ENCODE data around the gene CFAP45.

CFAP45 gene

DNA sequence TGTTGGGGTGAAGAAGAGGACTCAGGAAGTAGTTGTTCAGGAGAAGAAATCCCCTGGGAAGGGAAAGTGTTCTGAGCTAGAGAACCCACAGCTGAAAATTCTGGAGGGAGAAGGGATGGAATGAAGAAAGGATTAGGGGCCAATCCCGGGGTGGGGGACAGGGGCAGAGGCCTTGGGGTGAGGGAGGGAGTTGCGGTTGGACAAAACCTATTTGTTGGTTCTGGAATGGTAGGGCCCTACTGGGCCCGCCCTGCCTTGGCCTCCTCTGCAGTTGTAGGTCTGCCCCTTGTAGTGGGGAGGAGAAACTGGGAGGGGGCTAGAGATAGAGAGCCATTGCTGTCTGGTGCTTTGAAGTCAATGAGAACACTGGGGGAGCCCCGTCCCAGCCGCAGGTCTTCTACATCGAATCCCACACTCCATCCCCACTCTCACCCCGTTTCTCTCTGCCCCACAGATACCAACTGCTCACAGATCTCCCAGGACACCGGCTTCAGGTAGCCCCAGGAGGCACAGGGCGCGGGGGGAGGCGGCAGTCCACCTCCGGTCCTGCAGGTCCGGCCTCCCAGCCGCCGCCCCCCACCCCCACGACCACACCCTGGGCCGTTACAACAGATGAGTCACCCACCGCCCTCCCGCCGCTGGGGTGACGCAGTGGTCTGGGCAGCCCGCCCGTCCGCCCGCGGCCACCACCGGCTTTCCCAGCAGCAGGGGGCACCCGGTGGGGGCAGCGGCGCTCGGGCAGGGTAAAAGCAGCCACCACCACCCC, 24.2 kb upstream of the CFAP45 start:
- in situ Hi-C loops (cut with MboI; ENCODE audit: low sequenced_read_pairs), result no loop called here

DNA sequence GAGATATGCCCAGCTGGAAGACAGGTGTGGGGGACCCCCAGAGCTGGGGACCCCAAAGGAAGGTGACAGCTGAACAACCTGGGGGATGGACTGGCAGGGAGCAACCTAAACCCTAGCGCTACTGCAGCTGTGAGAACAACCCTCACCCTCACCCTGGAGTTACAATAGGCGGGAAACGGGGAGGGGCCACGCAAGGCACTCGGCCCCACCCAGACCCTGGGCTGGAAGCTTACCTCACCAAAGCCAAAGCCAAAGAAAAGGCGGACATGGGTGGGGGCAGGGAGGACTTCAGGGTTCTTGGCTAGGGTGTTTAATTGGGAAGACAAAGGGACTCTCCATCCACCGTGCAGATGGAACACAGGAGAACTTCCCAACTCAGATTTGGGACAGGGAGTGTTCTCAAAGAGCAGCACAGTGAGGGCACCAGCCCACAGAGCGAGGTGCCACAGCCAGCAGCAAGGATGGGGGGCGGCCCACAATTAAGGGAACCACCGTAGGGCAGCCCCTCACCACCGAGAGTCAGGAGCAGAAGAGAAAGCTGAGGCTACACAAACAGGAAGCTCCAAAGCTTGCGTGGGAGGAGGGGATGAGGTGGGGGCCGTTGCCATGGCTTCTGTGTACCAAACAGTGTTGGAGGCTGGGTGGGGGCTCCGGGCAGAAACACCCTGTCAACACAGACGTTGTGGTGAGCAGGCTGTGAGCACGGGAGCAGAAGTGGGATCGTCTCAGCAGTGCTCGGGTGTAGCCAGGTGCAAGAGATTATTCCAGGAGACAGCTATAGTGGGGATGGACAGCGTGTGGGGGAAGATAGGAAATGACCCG, 23.4 kb upstream of the CFAP45 start:
- in situ Hi-C loops (cut with MboI; ENCODE audit: low sequenced_read_pairs), result no loop called here

DNA sequence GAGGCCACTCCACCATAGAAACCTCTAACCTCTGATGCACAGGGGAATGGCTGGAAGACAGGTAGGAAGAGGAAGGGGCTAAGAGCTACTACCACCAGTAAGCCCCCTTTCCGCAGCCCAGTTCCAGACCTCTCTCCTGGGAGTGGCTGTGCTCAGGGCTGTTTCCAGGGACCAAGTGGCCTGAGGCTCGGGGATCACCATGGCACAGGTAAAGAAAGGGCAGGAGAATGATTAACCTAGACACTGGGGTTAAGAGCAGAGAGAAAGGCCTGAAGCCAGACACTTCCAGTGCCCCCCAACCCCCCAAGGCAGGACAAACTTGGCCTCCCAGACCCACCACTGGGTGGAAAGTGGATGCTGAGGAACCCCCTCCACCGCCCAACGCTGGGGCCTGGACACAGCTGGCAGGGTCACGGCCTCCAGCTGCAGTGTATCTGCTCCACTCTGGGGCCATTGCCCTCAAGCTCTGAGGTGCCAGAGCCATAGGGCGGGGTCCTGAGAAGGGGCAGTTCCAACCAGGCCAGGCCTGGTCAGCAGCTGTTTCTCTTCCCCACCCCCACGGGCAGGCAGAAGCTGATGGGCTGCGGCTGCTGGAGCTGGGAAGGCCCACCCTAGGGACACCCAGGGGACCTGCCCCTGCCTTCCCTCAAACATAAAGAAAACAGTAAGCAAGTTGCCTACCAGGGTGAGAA, 22.7 kb upstream of the CFAP45 start:
- in situ Hi-C loops (cut with MboI; ENCODE audit: low sequenced_read_pairs), result no loop called here

DNA sequence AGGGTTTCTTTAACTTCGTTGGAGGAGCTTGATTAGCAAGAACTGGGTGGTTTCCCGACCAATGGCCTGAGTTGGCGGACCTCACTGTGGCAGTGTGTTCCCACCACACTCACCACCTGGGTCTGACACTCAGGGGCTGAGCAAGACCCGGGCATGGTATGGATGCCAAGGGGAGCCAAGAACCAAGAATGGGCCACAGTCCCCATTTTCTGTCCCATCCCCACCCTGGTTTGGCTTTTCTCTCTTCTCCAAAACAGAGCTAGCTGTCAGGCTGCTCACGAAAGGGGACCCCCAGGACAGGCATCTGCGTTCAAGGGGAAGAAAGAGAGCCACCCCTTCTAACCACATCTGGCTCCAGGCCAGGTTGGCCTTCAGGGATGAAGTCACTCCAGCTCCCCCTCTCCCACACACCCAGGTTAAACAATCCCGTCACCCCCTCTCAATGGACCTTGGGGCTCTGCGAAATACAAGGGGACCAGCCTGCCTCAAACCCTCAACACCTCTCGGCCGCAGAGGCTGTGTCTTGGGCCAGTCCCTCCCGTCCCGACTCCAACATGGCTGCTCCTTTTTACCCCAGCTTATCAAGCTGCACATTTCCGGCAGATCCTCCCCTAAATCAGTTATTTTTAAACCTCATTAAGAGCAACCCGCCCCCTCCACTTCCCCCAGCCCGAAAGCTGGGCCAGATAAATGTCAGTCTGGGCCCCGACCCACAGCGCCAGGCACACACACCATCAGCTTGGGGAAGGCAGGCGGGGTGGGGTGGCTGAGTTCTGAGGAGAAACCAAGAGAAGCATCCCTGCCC, 21.9 kb upstream of the CFAP45 start:
- in situ Hi-C loops (cut with MboI; ENCODE audit: low sequenced_read_pairs), result no loop called here

DNA sequence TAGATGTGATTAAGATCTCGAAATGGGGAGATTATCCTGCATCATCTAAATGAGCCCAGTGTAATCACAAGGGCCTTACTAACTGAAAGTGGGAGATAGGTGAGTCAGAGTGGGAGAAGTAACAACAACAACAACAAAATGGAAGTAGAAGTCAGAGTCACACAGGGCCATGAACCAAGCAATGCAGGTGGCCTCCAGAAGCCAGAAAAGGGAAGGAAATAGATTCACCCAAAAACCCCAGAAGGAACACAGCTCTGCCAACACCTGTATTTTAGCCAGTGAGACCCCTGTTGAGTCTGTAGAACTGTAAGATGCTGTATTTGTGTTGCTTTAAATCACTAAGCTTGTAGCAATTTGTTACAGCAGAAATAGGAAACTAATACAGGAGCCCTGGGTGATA, 21.3 kb upstream of the CFAP45 start:
- in situ Hi-C loops (cut with MboI; ENCODE audit: low sequenced_read_pairs), result no loop called here

DNA sequence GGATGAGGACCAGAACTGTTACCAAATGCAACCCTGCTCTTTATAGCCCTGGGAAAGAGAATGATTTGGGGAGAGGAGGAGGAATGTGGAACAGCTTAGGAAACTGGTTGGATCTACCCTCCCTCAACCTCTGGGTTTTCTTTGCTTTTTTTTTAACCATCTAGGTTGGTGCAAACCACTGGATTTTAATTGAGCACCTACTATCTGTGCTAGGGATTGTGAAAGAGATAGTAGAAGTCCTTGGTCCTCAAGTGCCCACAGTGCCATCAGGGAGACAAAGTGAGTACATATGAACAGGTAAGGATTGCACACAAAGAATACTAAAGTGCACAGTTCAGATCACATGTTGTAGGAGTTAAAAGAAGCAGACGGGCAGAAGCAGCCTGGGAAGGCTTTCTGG, 20.7 kb upstream of the CFAP45 start:
- in situ Hi-C loops (cut with MboI; ENCODE audit: low sequenced_read_pairs), result no loop called here

DNA sequence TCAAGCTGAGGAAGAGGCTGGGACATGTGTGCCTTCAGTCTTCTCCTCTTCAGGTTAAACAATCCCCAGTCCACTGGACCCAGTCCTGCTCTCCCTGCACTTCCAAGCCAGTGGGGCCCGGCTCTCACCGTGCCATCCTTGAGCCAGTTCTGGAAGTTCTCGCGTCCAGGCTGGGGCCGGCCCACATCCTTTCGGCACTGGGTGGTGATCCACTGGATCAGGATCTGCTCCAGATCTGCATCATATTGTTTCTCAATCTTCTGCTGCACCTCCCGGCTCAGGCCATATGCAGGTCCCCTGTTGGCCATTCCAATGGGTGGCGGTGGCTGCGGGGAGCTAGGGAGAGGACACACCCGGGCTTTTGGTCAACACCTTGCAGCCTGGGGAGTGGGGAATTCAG, 20.2 kb upstream of the CFAP45 start:
- in situ Hi-C loops (cut with MboI; ENCODE audit: low sequenced_read_pairs), result no loop called here

DNA sequence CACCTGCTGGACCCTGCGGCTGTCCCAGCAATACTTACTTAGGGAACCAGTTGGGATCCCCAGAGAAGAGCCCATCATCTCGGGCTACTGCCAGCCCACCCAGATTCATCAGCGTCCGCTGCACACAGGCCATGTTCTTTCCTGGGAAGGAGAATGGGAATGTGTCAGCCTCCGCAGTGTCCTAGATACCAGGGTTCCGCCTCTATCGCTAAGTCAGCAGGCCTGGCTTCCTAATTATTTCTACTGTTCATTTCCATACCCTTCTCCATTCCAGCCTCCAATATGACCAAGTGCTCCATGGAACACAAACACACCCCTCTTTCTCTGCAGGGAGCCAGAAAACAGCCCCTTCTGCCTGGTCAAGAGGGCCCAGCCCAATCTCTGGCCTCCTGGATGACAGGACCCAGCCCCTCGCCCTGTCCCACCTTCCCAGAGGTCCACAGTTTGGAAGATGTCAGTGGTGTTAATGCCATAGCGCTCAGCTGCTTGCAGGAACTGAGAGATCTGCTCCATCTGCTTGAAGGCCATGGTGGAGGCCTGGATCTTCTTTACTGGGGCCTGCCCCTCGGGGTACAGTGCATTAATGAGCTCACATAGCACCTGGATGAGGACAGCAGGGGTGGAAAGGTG, 19.4 kb upstream of the CFAP45 start:
- in situ Hi-C loops (cut with MboI; ENCODE audit: low sequenced_read_pairs), result no loop called here

DNA sequence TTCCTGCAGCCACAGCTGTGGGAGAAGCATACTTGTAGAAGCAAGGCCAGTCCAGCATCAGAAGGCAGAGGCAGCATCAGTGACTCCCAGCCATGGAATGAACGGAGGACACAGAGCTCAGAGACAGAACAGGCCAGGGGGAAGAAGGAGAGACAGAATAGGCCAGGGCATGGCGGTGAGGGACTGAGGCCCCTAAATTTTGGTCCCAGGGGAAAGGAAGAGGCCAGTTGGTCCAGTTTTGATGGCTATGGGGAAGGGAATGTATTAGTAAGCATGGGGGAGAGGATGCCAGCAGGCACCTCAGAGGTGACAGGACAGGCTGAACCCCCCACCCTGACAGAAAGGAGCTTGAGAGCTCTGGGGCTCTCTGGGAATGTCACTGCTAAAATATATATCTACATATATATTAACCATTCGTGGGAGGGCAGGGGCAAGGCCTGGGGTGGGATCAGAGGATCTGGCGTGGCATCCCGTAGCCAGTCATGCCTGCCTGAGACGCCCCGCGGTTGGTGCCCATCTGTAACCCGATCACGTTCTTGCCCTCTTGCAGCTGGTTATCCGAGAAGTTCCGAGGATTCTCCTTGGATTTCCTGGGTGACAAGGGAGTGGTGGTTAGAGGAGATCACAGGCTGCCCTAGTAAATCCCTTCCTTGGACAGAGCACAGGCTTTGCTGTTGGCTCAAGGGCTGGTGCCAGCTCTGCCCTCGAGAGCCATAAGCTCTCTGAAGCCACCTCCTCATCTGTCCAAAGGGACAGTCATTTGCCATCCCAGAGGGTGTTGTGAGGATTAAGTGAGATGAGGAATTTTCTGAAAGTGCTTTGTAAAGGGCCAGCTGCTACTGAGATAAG, 18.6 kb upstream of the CFAP45 start:
- in situ Hi-C loops (cut with MboI; ENCODE audit: low sequenced_read_pairs), result no loop called here

DNA sequence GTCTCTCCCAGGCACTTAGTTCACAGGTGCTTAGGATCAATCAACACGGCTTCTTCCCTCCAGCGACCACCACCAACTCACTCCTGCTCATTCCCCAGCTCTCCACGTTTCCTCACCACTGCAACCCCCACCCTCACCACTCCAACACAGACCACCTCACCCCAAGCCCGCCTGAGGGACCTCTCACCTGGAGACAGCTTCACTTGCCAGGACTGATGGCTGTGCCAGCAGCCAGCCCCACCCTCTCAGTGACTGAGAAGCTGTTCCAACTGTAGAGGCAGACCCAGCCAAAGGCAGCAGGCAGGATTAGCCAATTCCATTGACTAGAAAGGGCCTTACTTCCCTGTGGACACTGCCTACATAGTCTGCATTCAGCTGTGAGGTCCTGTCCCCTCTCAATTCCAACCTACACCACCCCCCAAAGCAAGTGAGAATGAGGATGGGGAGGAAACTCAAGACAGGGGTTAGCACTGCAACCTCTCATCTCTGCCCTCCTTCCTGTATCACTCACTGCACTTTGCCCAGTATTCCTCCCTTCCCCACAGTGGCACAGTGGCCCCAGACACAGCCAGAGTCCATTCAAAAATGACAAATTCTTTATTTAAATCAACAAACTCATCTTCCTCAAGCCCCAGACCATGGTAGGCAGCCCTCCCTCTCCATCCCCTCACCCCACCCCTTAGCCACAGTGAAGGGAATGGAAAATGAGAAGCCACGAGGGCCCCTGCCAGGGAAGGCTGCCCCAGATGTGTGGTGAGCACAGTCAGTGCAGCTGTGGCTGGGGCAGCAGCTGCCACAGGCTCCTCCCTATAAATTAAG, 17.8 kb upstream of the CFAP45 start:
- in situ Hi-C loops (cut with MboI; ENCODE audit: low sequenced_read_pairs), result no loop called here

DNA sequence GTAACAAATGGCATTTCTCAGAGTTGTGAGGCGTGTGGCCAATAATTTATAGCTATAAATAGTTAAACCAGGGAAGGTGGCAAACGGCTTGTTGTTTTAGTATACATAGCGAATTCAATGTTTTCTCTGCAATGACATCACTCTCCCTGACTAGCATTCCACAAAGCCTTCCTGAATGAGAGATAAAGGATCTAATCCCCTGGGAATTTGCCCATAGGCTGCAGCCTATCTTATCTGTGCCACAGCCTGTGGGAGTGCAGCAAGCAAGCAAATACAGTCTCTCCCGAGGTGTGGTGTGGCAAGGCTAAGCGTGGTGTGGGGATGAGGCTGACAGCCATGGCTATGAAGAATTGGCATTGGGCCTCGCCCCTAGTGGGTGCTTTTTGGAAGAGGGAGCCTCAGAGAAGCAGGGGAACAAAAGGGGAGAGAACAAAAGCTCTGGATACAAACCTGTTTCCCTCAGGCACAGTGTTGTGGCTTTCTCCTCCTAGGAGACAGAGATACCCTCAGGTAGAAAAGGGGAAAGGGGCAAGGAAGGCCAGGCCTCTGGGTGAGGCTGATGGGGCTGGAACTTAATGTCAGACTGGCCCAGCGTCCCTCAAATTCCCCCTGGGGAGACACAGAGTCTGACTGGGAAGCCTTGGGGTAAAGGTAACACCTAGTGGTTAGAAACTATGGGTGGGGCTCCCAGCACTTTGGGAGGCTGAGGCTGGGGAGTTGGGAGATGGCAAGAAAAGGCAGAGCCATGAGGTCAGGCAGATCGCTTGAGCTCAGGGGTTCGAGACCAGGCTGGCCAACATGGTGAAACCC, 16.5 kb upstream of the CFAP45 start:
- in situ Hi-C loops (cut with MboI; ENCODE audit: low sequenced_read_pairs), result no loop called here

DNA sequence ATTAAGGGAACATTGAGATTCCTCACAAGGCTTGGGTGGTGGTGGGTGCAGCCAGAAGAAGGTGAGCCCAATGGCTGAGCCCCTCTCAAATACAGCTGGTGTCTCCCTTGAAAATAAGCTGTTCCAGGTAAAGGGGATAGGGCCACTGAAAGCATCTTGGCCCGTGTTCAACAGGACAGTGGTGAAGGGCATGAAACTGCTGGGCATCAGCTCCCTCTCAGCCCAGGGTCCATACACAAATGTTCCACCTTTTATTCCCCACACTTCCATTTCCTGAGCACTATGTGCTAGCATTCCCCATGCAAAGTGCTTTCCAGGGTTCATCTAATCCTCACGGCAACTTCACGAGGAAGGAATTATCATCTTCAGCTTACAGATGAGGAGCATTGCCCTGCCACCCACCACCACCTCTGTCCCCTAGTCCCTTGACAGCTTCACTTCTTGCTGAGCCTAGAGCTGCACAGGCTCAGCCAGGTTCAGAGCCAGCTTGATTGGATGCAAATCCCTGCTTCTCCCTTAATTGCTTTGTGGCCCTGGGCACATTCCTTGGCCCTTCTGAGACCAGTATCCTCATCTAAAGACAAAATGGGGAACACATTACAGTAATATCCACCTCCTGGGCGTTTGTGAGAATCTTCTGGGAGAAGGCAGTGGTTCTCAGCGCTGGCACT, 15.7 kb upstream of the CFAP45 start:
- in situ Hi-C loops (cut with MboI; ENCODE audit: low sequenced_read_pairs), result no loop called here

DNA sequence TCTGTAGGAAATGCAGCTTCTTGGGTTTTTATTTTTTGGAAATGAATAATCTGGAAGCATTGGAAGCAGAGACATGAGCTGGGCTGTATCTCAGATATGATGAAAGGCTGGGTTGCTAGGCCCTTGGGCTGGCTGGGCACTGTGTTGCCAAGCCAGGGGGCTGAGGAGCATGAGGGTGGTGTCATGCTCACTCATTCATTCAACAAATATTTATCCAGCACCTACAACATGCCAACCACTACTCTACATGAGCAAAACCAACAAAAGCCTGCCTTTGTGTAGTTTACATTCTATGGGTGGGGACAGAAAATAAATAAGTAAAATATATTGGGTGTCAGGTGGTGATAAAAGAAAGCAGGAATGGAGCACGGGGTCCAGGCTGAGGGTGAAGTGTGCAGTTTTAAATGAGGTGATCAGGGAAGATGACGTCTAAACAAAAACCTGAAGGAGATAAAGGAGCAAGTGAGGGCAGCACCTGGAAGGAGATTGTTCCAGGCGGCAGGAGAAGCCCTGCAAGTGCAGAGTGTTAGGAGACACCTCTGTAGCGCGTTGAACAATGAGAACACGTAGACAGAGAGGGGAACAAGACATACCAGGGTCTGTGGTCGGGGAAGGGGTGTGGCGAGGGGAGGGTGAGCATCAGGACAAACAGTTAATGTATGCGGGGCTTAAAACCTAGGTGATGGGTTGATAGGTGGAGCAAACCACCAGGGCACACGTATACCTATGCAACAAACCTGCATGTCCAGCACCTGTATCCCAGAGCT, 14.5 kb upstream of the CFAP45 start:
- in situ Hi-C loops (cut with MboI; ENCODE audit: low sequenced_read_pairs), result no loop called here

DNA sequence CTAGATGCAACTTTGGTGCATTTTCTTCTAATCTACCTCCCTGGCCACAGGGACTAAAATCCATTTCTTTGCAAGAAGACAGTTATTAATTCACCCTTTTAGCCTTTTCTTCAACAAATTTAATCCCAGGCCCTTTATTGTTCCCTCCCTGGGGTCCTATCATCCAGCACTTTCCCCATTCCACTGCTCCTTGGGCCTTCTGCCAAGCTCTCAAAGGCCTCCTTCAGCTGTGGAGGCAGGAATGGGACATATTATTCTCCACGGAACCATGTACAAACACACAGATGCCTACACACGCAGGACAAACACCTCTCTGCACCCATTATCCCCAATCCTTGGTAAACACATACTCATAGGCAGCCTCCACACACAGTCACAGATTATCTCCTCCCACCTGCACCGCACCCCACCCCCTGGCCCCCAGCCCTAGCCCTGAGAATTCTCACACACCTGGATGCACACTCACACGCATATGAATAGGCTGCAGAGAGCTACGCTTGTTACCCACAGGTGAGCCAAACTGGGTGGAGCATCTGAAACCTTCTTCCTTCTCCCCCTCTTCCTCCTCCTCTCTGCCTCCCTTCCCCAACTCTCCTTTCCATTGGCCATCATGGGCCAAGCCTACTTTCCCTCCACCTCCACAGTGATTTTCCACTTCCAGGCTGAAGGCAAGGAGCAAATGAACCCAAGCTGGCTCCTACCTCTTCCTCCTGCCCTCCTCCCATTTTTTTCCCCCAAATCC, 13.7 kb upstream of the CFAP45 start:
- in situ Hi-C loops (cut with MboI; ENCODE audit: low sequenced_read_pairs), result no loop called here

DNA sequence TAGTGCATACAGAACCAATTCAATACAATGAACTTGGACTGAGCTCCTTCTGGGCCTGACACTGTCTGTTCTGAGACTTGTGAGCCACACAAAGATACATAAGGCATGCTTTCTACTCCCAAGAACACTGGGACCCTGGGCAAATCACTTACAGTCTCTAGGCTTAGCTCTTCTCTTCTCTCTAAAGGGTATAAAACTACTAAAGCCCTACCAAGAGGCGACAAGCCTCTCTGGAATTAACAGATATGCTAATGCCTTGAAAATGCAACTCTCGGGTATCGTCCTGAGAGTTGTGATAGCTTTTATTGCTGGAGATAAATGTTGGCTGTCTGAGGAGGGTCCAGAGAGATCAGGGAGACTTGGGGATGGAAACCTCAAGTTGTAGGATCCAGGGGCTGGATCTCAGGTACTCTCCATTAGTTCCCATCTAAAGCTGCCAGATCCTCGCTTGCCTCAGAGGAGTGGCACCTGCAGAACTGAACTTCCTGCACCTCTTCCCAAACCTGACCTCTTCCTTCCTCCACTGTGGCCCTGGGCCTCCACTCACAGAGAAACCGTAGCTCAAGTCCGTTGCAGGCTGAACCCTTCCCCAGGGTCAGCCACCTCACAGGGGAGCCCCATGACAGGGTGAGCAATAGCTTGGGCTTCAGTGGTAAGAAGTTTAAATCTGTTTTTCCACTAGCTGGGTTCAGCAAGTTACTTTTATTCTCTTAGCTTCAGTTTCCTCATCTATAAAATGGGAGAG, 11.5 kb upstream of the CFAP45 start:
- in situ Hi-C loops (cut with MboI; ENCODE audit: low sequenced_read_pairs), result no loop called here
